ENCODE measurements around the gene ABCF1. TPM values are rescaled to one million over a fixed set of nuclear protein-coding genes. Genes with fewer than 3 reads are reported as not detected.

Gene ABCF1
- polyA plus RNA-seq, 10 donors = 43.9 to 53.4 (median 47.0) TPM

- DNase-seq = no peak
Measured at GRCh38 chr6:30600451-30600961, 29.3 kb downstream of the ABCF1 start.

GRCh38 chr6:30601436-30601814 lies 30.2 kb downstream of the ABCF1 start:
- no peak for DNase-seq

- DNase-seq = no peak
Measured at GRCh38 chr6:30601815-30602641, 30.8 kb downstream of the ABCF1 start.

GRCh38 chr6:30603961-30604360 lies 32.7 kb downstream of the ABCF1 start:
- no peak for DNase-seq

GRCh38 chr6:30610065-30610464 lies 38.8 kb downstream of the ABCF1 start:
- no peak for DNase-seq

GRCh38 chr6:30611150-30611855 lies 40.1 kb downstream of the ABCF1 start:
- no peak for DNase-seq

GRCh38 chr6:30611856-30612194 lies 40.6 kb downstream of the ABCF1 start:
- DNase-seq = no peak

GRCh38 chr6:30612213-30612612 lies 41.0 kb downstream of the ABCF1 start:
- no peak for DNase-seq

GRCh38 chr6:30612687-30613248 lies 41.5 kb downstream of the ABCF1 start:
- no peak for DNase-seq

GRCh38 chr6:30613251-30614043 lies 42.2 kb downstream of the ABCF1 start:
- DNase-seq = no peak

GRCh38 chr6:30614044-30614842 lies 43.0 kb downstream of the ABCF1 start:
- DNase-seq = peak in 1 of 3 donors; percentile 28

GRCh38 chr6:30614843-30615218 lies 43.6 kb downstream of the ABCF1 start:
- DNase-seq = peak; percentile 97 to 99 (median 98)

- DNase-seq = peak; percentile 90 to 94 (median 90)
Measured at GRCh38 chr6:30615219-30615957, 44.1 kb downstream of the ABCF1 start.

- DNase-seq = peak; percentile 49 to 86 (median 57)
Measured at GRCh38 chr6:30615958-30616810, 44.9 kb downstream of the ABCF1 start.

GRCh38 chr6:30616811-30617564 lies 45.7 kb downstream of the ABCF1 start, which contains the start of gene PPP1R10:
Gene PPP1R10 (minus strand): TSS chr6:30617243. CDS start chr6:30609944, 7,299 bp downstream.
- DNase-seq = peak; percentile 100

GRCh38 chr6:30617565-30618269 lies 46.5 kb downstream of the ABCF1 start, which contains the start of gene MRPS18B:
Gene MRPS18B (plus strand): TSS chr6:30617840. CDS start chr6:30617866, 26 bp downstream.
- peak; percentile 99 to 100 (median 99) for DNase-seq

- peak in 1 of 3 donors; percentile 11 for DNase-seq
Measured at GRCh38 chr6:30618270-30618797, 47.1 kb downstream of the ABCF1 start.

All from muscle of back (tissue), 11 donors.